A549 treated with GW870086 at 1 μM for 4 hours (cell line): Measurements from ENCODE around the gene AMZ2. TPM values are rescaled to one million over a fixed set of nuclear protein-coding genes. Genes with fewer than 3 reads are reported as not detected.

Experiments
- total RNA-seq: library from RNA; stranded (reverse); fragments of 200-300 nt; extraction: Qiagen RNA extraction; gene quantifications from 5 replicates; pipeline ENCODE4 v1.2.3, GENCODE V29; 2022; ENCODE audit warnings: low read depth

The AMZ2 gene, protein sequence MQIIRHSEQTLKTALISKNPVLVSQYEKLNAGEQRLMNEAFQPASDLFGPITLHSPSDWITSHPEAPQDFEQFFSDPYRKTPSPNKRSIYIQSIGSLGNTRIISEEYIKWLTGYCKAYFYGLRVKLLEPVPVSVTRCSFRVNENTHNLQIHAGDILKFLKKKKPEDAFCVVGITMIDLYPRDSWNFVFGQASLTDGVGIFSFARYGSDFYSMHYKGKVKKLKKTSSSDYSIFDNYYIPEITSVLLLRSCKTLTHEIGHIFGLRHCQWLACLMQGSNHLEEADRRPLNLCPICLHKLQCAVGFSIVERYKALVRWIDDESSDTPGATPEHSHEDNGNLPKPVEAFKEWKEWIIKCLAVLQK
- total RNA-seq: 107 to 123 TPM (median 110 TPM) in 5 replicates

DNA sequence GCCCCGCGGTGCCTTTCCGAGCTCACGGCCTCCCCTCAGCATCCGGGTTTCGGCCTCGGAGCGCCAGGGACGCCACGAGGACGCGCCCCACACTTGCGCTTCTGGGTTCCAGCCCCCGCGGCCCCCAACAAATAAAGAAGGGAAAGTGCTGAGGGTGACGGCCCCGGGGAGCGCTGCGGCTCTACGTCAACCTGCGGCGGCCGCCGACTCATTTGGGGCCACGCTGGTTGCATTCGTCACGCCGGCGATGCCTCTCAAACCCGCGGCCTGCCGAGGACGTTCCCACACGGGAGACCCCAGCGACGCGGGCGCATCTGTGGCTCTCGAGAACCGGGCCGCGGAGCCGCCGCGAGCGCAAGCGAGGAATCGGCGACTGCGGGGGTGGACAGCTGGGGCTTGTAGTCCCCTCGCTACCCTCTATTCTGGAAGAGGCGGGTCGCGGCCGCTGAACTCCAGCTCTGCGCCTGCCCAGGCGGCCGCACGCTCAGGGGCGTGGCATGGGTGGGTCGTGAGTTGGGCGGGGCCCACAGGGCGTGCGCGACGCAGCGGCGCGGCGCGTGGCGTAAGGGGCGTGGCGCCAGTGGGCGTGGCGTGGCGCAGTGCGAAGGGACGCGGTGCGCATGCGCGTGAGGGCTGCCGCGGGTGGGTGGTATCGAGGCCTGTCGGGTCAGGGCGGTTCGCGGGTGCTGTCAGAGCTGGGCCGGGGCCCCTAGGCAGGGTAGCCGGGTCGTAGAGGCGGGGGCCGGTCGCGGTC lies at the start of gene AMZ2:
Gene AMZ2, plus strand, starts transcription at position 599 of the 754 bp plus-strand sequence. CDS start 2,145 bp downstream, outside the sequence.

DNA sequence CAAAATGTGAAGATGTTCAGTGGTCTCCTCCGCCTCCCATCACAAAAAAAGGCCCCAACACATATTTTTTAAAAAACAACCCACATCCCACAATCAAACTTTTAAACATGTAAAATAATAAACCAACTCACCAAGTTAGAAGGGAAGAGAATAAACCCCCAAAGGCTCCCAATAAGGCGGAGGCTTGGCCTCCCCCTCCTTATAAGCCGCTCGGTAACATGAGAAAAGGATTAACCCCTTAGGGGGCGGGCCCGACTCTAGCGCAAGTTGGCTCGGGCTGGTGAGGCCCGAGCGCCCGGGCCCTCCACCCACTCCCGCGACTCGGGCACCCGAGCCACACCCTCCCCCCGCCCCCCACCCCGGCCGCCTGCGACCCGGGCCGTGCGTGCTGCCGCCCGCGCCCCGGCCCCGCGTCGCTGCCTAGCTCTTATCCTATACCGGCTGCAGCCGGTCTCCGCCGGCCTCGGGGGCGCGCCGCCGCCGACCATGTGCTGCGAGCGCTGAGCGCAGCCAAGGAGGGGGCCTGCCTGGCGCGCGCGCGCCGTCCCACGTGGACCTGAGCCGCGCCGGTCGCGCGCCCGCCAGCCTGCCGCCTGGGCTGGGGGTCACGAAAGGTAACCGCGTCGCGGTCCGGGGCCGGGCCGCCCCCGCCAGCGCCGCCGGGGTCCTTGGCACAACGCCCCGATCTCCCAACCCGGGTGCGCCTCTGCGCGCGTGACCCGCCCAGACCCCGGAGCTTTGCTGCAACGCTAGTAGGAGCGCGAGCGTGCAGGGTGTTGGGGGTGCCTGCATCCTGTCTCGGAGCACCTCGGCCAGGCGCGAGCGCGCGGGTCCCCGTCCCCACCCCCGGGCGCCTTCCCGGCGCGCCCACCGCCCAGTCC lies 43.4 kb downstream of the AMZ2 start, which contains the start of the genes ARSG and SLC16A6:
Gene ARSG, plus strand, starts transcription at position 541 of the 881 bp plus-strand sequence. CDS start 15,999 bp downstream, outside the sequence.
Gene SLC16A6, minus strand, starts transcription at position 173 of the 881 bp plus-strand sequence. CDS start 12,807 bp downstream, outside the sequence.

Other genes starting within 250 kb of the AMZ2 start
- 445 to 497 TPM (median 462 TPM) in 5 replicates for gene KPNA2, start 212.3 kb upstream of the AMZ2 start, total RNA-seq
- gene SLC16A6, start 43.1 kb downstream of the AMZ2 start, total RNA-seq: 0.19 to 0.47 TPM (median 0.38 TPM) in 5 replicates
- 1.5 to 2.1 TPM (median 1.7 TPM) in 5 replicates for gene ARSG, start 43.5 kb downstream of the AMZ2 start, total RNA-seq
- gene WIPI1, start 209.5 kb downstream of the AMZ2 start, total RNA-seq: 10.3 to 14.8 TPM (median 11.8 TPM) in 5 replicates